ENCODE results near the gene GRAMD4. TPM values are rescaled to one million over a fixed set of nuclear protein-coding genes. Genes with fewer than 3 reads are reported as not detected.

The GRAMD4 gene
- total RNA-seq, 1 donor from 2014 or later, result 63.8 TPM

- H3K27me3 Mint-ChIP-seq, result no peaks in the 10 kb centered on the region
- H3K27ac Mint-ChIP-seq, result no peak overlapping the region
- H3K4me3 Mint-ChIP-seq, result no peak overlapping the region
- H3K36me3 Mint-ChIP-seq (ENCODE audit: low read depth), result peaks cover 16% of the 10 kb centered on the region
- H3K4me1 Mint-ChIP-seq, result peaks cover 8% of the 10 kb centered on the region
- no peak for DNase-seq
- H3K9me3 Mint-ChIP-seq, result no peaks in the 10 kb centered on the region
- intact Hi-C loops (cut with micrococcal nuclease), result no loop called here
Observed at GRCh38 chr22:46681010-46681409, 60.8 kb downstream of the GRAMD4 start.

DNA sequence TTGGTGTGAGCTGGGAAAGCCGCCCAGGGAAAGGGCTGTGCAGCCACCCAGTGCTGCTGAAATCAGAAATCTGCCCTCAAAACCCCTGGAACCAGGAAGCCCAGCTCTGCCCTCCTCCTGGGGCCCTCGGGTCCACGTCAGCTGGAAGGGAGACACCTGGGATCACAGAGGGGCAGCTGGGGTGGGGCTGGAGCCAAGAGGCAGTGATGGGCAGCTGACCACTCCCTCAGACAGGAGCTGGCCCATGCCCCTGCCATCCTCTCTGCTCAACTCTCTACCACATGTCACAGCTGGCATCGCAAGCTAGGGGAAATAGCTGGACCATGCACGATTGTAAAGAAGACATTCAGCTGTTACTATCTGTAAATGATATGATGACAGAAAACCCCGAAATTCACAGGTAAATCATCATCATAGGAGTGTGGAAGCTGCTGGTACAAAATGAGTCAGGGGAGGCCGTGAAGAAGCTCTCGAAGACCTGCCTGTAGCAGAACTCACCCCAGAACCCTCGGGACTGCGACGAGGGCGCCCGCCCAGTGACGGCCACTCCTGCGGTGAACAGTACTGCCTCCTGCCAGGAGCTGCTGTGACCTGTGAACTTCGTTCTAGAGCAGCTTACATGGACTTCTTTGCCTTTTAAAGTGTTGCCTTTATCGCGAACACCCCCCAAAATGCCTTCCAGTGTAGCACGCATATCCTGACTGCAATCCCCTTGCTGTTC, 62.0 kb downstream of the GRAMD4 start:
- H3K4me1 Mint-ChIP-seq, result peaks cover 12% of the 10 kb centered on the region
- no peaks in the 10 kb centered on the region for H3K27me3 Mint-ChIP-seq
- peaks cover 24% of the 10 kb centered on the region for H3K36me3 Mint-ChIP-seq (ENCODE audit: low read depth)
- H3K9me3 Mint-ChIP-seq, result no peaks in the 10 kb centered on the region
- DNase-seq, result no peak
- no peak overlapping the region for H3K27ac Mint-ChIP-seq
- intact Hi-C loops (cut with micrococcal nuclease), result no loop called here
- H3K4me3 Mint-ChIP-seq, result no peak overlapping the region

GRCh38 chr22:46684706-46685105, 64.5 kb downstream of the GRAMD4 start:
- intact Hi-C loops (cut with micrococcal nuclease), result no loop called here
- Mint-ChIP-seq H3K4me1 (peaks cover 13% of the 10 kb centered on the region), H3K36me3 (ENCODE audit: low read depth) (peaks cover 32% of the 10 kb centered on the region), H3K4me3 (no peak overlapping the region), H3K9me3 (no peaks in the 10 kb centered on the region), H3K27me3 (no peaks in the 10 kb centered on the region), H3K27ac (no peak overlapping the region)
- DNase-seq, result no peak

- Mint-ChIP-seq H3K27me3 (no peaks in the 10 kb centered on the region), H3K27ac (peak overlapping the region; percentile 60), H3K36me3 (ENCODE audit: low read depth) (peaks cover 41% of the 10 kb centered on the region), H3K9me3 (no peaks in the 10 kb centered on the region), H3K4me3 (no peak overlapping the region), H3K4me1 (peaks cover 13% of the 10 kb centered on the region)
- intact Hi-C loops (cut with micrococcal nuclease), result no loop called here
- no peak for DNase-seq
Observed at GRCh38 chr22:46686221-46687047, 66.2 kb downstream of the GRAMD4 start.

- Mint-ChIP-seq H3K4me1 (peaks cover 13% of the 10 kb centered on the region), H3K36me3 (ENCODE audit: low read depth) (peaks cover 46% of the 10 kb centered on the region), H3K9me3 (no peaks in the 10 kb centered on the region), H3K27ac (no peak overlapping the region), H3K4me3 (no peak overlapping the region), H3K27me3 (no peaks in the 10 kb centered on the region)
- no peak for DNase-seq
- intact Hi-C loops (cut with micrococcal nuclease), result no loop called here
Observed at GRCh38 chr22:46687048-46687444, 66.9 kb downstream of the GRAMD4 start.

GRCh38 chr22:46687460-46687859, 67.3 kb downstream of the GRAMD4 start:
- intact Hi-C loops (cut with micrococcal nuclease), result no loop called here
- H3K4me1 Mint-ChIP-seq, result peaks cover 13% of the 10 kb centered on the region
- H3K27me3 Mint-ChIP-seq, result no peaks in the 10 kb centered on the region
- no peak for DNase-seq
- no peak overlapping the region for H3K27ac Mint-ChIP-seq
- H3K36me3 Mint-ChIP-seq (ENCODE audit: low read depth), result peaks cover 46% of the 10 kb centered on the region
- no peak overlapping the region for H3K4me3 Mint-ChIP-seq
- no peaks in the 10 kb centered on the region for H3K9me3 Mint-ChIP-seq

- Mint-ChIP-seq H3K4me3 (no peak overlapping the region), H3K9me3 (no peaks in the 10 kb centered on the region), H3K36me3 (ENCODE audit: low read depth) (peaks cover 56% of the 10 kb centered on the region), H3K27me3 (no peaks in the 10 kb centered on the region), H3K4me1 (peaks cover 13% of the 10 kb centered on the region), H3K27ac (peak overlapping the region; percentile 32)
- intact Hi-C loops (cut with micrococcal nuclease), result no loop called here
- no peak for DNase-seq
Observed at GRCh38 chr22:46688949-46689348, 68.8 kb downstream of the GRAMD4 start.

- intact Hi-C loops (cut with micrococcal nuclease), result no loop called here
- H3K27me3 Mint-ChIP-seq, result no peaks in the 10 kb centered on the region
- DNase-seq, result no peak
- H3K9me3 Mint-ChIP-seq, result no peaks in the 10 kb centered on the region
- H3K27ac Mint-ChIP-seq, result no peak overlapping the region
- peaks cover 59% of the 10 kb centered on the region for H3K36me3 Mint-ChIP-seq (ENCODE audit: low read depth)
- no peak overlapping the region for H3K4me3 Mint-ChIP-seq
- peaks cover 11% of the 10 kb centered on the region for H3K4me1 Mint-ChIP-seq
Observed at GRCh38 chr22:46690146-46690545, 70.0 kb downstream of the GRAMD4 start.

DNA sequence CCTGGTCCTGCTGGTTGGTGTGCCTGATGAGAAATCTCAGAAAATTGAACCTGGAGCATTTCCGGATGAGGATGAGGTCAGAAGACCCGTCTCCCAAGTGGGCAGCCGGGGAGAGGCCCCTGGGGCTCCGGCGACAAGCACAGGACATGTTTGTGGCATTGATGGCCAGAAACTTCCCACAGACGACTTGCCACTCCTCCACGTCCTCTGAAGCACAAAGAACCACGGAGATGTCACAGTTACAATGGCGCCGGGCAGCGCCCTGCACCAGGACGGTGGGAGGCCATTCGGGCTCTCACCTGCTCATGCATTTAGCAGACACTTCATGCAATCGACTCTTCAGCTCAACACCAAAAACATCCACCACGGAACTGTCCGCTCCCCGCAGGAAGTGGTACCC, 71.4 kb downstream of the GRAMD4 start:
- Mint-ChIP-seq H3K27ac (no peak overlapping the region), H3K27me3 (no peaks in the 10 kb centered on the region), H3K36me3 (ENCODE audit: low read depth) (peaks cover 54% of the 10 kb centered on the region), H3K9me3 (no peaks in the 10 kb centered on the region), H3K4me1 (peaks cover 2% of the 10 kb centered on the region), H3K4me3 (no peak overlapping the region)
- no peak for DNase-seq
- intact Hi-C loops (cut with micrococcal nuclease), result no loop called here

GRCh38 chr22:46693634-46694415, 73.6 kb downstream of the GRAMD4 start:
- Mint-ChIP-seq H3K36me3 (ENCODE audit: low read depth) (peaks cover 52% of the 10 kb centered on the region), H3K4me1 (peaks cover 2% of the 10 kb centered on the region), H3K4me3 (no peak overlapping the region), H3K9me3 (no peaks in the 10 kb centered on the region), H3K27me3 (no peaks in the 10 kb centered on the region), H3K27ac (no peak overlapping the region)
- DNase-seq, result no peak
- intact Hi-C loops (cut with micrococcal nuclease), result no loop called here

- Mint-ChIP-seq H3K4me1 (peaks cover under 1% of the 10 kb centered on the region), H3K36me3 (ENCODE audit: low read depth) (peaks cover 53% of the 10 kb centered on the region), H3K4me3 (no peak overlapping the region), H3K9me3 (no peaks in the 10 kb centered on the region), H3K27me3 (no peaks in the 10 kb centered on the region), H3K27ac (no peak overlapping the region)
- intact Hi-C loops (cut with micrococcal nuclease), result no loop called here
- DNase-seq, result no peak
Observed at GRCh38 chr22:46694416-46695170, 74.4 kb downstream of the GRAMD4 start.

DNA sequence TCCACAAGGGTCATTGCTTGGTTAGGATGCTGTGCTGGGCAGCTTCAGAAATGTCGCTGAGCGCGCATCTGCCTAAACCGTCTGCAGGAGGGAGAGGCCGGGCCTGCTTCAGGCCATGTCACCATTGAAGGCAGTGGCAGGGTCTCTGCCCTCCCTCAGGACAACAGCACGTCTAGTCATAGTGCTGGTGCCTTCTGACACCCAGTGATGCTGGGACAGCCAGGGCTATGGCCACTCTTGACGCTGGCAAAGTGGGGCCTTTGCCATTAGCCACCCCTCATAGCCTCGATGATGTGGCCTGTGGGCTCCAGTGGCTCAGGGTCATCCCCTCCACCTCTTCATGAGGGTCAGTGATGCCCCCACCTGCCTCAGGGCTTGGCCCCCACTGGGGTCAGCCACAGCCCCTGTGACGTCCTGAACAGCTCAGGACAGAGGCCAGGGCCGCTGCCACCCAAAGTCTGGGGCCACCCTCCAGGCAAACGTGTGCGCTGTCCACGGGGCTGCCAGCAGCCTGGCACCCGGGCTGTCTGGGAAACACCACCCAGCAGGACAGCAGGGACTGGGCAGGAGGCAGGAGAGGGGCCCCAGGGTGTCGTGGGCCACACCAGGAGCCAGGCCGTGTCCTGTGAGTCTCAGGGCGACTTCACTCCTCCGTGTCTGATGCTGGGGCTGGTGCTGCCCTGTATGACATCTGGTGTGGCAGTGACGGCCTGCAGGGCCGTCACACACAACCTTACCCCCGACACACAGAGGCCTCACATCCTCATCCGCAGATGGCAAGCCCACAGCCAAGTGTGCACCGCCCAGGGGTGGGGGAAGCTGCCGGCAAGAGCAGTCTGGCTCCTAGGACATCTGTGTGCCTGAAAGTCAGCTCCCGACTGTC, 75.4 kb downstream of the GRAMD4 start:
- DNase-seq, result no peak
- Mint-ChIP-seq H3K27ac (no peak overlapping the region), H3K36me3 (ENCODE audit: low read depth) (peaks cover 52% of the 10 kb centered on the region)

GRCh38 chr22:46696229-46696518, 76.0 kb downstream of the GRAMD4 start:
- intact Hi-C loops (cut with micrococcal nuclease), result no loop called here
- Mint-ChIP-seq H3K27me3 (no peaks in the 10 kb centered on the region), H3K27ac (no peak overlapping the region), H3K36me3 (ENCODE audit: low read depth) (peaks cover 48% of the 10 kb centered on the region), H3K9me3 (no peaks in the 10 kb centered on the region), H3K4me3 (no peak overlapping the region), H3K4me1 (no peaks in the 10 kb centered on the region)
- DNase-seq, result no peak

More for the DNA sequence above, 75.4 kb downstream of the GRAMD4 start:
- intact Hi-C loops (cut with micrococcal nuclease), result no loop called here
- H3K4me1 Mint-ChIP-seq, result no peaks in the 10 kb centered on the region
- no peak overlapping the region for H3K4me3 Mint-ChIP-seq
- no peaks in the 10 kb centered on the region for H3K27me3 Mint-ChIP-seq
- no peaks in the 10 kb centered on the region for H3K9me3 Mint-ChIP-seq
